ENCODE results near the gene C2orf68.

The C2orf68 gene

DNA sequence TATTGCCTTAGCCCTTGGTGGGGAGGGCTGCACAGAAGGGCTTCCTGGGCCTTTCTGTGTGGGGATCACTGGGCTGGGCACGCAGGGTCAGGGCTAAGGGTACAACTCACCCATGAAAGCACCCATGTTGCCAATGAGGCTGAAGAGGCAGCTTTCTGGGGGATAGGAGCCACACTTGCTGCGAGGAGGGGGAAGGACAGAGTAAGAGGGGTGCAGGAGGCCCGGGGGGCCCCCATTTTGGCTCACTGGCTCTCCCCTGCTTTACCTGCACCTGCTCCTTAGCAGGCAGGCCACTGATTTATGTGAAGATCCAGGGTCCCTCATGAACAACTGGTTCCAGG is 11.7 kb downstream of the C2orf68 start:
- no peak for TF ChIP-seq EGR1 (IDR thresholded peaks at IDR 0.05)
- TF ChIP-seq, protein P1, sequence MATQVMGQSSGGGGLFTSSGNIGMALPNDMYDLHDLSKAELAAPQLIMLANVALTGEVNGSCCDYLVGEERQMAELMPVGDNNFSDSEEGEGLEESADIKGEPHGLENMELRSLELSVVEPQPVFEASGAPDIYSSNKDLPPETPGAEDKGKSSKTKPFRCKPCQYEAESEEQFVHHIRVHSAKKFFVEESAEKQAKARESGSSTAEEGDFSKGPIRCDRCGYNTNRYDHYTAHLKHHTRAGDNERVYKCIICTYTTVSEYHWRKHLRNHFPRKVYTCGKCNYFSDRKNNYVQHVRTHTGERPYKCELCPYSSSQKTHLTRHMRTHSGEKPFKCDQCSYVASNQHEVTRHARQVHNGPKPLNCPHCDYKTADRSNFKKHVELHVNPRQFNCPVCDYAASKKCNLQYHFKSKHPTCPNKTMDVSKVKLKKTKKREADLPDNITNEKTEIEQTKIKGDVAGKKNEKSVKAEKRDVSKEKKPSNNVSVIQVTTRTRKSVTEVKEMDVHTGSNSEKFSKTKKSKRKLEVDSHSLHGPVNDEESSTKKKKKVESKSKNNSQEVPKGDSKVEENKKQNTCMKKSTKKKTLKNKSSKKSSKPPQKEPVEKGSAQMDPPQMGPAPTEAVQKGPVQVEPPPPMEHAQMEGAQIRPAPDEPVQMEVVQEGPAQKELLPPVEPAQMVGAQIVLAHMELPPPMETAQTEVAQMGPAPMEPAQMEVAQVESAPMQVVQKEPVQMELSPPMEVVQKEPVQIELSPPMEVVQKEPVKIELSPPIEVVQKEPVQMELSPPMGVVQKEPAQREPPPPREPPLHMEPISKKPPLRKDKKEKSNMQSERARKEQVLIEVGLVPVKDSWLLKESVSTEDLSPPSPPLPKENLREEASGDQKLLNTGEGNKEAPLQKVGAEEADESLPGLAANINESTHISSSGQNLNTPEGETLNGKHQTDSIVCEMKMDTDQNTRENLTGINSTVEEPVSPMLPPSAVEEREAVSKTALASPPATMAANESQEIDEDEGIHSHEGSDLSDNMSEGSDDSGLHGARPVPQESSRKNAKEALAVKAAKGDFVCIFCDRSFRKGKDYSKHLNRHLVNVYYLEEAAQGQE (IDR thresholded peaks at IDR 0.05; ENCODE audit: low read depth): no peak
- TF ChIP-seq, protein P2, sequence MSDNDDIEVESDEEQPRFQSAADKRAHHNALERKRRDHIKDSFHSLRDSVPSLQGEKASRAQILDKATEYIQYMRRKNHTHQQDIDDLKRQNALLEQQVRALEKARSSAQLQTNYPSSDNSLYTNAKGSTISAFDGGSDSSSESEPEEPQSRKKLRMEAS (IDR thresholded peaks at IDR 0.05): no peak
- no peak for TF ChIP-seq NFIC (IDR thresholded peaks at IDR 0.05)
- TF ChIP-seq, protein P3, sequence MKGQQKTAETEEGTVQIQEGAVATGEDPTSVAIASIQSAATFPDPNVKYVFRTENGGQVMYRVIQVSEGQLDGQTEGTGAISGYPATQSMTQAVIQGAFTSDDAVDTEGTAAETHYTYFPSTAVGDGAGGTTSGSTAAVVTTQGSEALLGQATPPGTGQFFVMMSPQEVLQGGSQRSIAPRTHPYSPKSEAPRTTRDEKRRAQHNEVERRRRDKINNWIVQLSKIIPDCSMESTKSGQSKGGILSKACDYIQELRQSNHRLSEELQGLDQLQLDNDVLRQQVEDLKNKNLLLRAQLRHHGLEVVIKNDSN (IDR thresholded peaks at IDR 0.05): no peak
- TF ChIP-seq RAD21 (IDR thresholded peaks at IDR 0.05; ENCODE audit: low read depth): no peak
- TF ChIP-seq YY1 (IDR thresholded peaks at IDR 0.05; ENCODE audit: low read depth): no peak
- no peak for TF ChIP-seq TEAD4 (IDR thresholded peaks at IDR 0.05)
- no peak for TF ChIP-seq FOXM1 (IDR thresholded peaks at IDR 0.05; ENCODE audit: borderline replicate concordance, low read depth)
- no peak for TF ChIP-seq EP300 (IDR thresholded peaks at IDR 0.05; ENCODE audit: borderline replicate concordance)

DNA sequence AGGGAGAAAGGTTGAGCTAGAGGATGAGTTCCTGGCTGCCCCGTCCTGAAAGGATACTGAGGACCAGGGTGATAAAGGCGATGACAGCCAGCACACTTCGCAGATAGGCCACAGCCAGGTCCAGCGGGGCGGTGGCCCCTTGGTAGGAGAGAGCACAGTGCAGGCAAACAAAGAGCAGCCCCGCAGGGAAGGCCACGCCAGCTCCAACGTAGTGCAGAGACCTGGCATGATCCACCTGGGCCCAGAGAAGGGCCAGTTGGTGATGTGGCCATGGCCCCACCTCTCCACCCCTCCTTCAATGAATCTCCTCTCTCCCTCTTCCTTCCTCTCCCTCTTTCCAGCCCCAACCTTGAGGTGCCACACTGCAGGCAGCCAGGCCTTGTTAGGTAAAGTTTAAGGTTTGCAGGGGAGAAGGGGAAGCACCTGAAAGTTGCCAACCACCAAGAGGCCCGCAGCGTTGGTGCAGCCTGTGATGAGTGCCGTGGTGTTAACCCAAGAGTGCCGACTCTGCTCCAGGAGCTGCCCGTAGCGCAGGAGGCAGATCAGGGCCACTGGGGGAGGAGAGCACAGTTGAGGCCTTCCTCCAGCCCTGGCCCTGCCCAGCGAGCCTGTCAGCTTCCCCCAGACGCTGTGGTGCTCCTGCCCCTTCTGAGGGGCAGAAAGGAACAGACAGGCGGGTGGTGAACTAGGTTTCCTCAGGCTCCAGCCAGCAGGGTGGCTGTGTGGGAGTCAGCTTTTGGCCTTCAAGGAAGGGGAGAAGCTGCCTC is 12.2 kb downstream of the C2orf68 start:
- TF ChIP-seq ZBTB7A (IDR thresholded peaks at IDR 0.05; ENCODE audit: low read depth): no peak
- no peak for TF ChIP-seq TEAD4 (IDR thresholded peaks at IDR 0.05)
- no peak for TF ChIP-seq EGR1 (IDR thresholded peaks at IDR 0.05)
- TF ChIP-seq, protein P3 (IDR thresholded peaks at IDR 0.05): no peak
- TF ChIP-seq RAD21 (IDR thresholded peaks at IDR 0.05; ENCODE audit: low read depth): no peak
- TF ChIP-seq TAF1 (IDR thresholded peaks at IDR 0.05; ENCODE audit: low read depth): no peak
- no peak for TF ChIP-seq TCF12 (IDR thresholded peaks at IDR 0.05; ENCODE audit: low read depth)
- no peak for TF ChIP-seq NFIC (IDR thresholded peaks at IDR 0.05)
- no peak for TF ChIP-seq CEBPB (IDR thresholded peaks at IDR 0.05)
- no peak for TF ChIP-seq FOXM1 (IDR thresholded peaks at IDR 0.05; ENCODE audit: borderline replicate concordance, low read depth)
- no peak for TF ChIP-seq YY1 (IDR thresholded peaks at IDR 0.05; ENCODE audit: low read depth)

DNA sequence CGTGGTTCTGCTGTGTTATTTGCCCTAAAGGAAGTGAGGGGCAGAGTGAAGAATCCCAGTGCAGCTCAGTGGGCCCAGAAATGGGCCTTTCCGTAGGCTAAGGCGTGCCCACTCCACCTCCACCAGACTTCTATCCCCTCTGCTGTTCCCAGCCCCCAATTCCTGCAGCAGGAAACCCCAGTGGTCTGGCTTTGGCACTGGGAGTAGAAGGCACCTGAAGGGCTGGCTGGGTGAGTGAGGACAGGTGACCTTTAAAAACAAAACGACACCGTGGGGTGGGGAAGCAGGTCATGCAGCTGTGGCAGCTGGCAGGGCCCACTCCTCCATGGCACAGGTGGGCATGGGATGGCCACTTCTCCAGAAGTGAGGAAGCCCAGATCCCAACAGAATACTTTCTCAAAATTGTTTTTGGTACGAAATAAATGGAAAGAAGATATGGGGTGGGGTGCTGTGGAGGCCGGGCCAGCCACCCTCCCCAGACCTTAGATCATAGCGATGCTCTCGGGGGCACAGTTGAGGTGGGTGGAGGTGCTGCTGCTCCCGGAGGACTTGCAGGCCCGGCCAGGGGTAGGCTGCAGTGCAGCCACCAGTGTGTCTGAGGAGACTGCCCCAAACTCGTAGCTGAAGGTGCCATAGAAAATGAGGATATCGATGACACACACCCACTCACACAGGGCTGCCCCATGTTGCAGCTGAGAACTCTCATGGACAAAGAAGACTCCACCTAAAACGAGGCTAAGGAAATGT is 13.1 kb downstream of the C2orf68 start:
- TF ChIP-seq CEBPB (IDR thresholded peaks at IDR 0.05): no peak
- no peak for TF ChIP-seq EGR1 (IDR thresholded peaks at IDR 0.05)
- TF ChIP-seq, protein P1 (IDR thresholded peaks at IDR 0.05; ENCODE audit: low read depth): no peak
- TF ChIP-seq EP300 (IDR thresholded peaks at IDR 0.05; ENCODE audit: borderline replicate concordance): no peak
- TF ChIP-seq YY1 (IDR thresholded peaks at IDR 0.05; ENCODE audit: low read depth): no peak
- TF ChIP-seq, protein P3 (IDR thresholded peaks at IDR 0.05): no peak
- TF ChIP-seq CREB1 (IDR thresholded peaks at IDR 0.05; ENCODE audit: low read depth): no peak
- TF ChIP-seq TCF12 (IDR thresholded peaks at IDR 0.05; ENCODE audit: low read depth): no peak
- TF ChIP-seq RAD21 (IDR thresholded peaks at IDR 0.05; ENCODE audit: low read depth): no peak
- TF ChIP-seq ZBTB7A (IDR thresholded peaks at IDR 0.05; ENCODE audit: low read depth): no peak
- no peak for TF ChIP-seq TEAD4 (IDR thresholded peaks at IDR 0.05)
- TF ChIP-seq TAF1 (IDR thresholded peaks at IDR 0.05; ENCODE audit: low read depth): no peak
- no peak for TF ChIP-seq FOXM1 (IDR thresholded peaks at IDR 0.05; ENCODE audit: borderline replicate concordance, low read depth)
- no peak for TF ChIP-seq NFIC (IDR thresholded peaks at IDR 0.05)
- TF ChIP-seq, protein P2 (IDR thresholded peaks at IDR 0.05): no peak

DNA sequence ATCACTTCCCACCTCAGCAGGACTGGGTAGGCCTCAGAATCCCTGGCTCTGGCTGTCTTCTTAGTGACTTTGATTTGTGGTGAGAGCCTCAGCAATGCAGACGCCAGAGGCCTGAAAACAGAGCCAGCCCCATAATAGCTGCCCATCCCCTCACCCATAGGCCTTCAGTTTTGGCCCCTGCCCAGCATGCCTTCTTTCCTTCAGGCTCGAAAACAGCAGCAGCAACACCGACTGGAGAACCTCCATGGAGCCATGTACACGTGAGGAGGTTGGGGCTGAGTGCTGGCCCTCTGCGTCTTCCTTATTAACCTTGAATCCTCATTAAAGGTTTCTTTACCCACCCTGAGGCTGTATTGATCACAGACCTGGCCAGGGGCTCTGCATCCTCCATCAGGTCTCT is 14.6 kb downstream of the C2orf68 start:
- TF ChIP-seq TEAD4 (IDR thresholded peaks at IDR 0.05) (no peak), EGR1 (IDR thresholded peaks at IDR 0.05) (no peak), NFIC (IDR thresholded peaks at IDR 0.05) (no peak), EP300 (IDR thresholded peaks at IDR 0.05; ENCODE audit: borderline replicate concordance) (no peak), TCF12 (IDR thresholded peaks at IDR 0.05; ENCODE audit: low read depth) (no peak), TAF1 (IDR thresholded peaks at IDR 0.05; ENCODE audit: low read depth) (no peak), RAD21 (IDR thresholded peaks at IDR 0.05; ENCODE audit: low read depth) (no peak), YY1 (IDR thresholded peaks at IDR 0.05; ENCODE audit: low read depth) (no peak), CEBPB (IDR thresholded peaks at IDR 0.05) (no peak), CREB1 (IDR thresholded peaks at IDR 0.05; ENCODE audit: low read depth) (no peak), FOXM1 (IDR thresholded peaks at IDR 0.05; ENCODE audit: borderline replicate concordance, low read depth) (no peak), ZBTB7A (IDR thresholded peaks at IDR 0.05; ENCODE audit: low read depth) (no peak)
- TF ChIP-seq, protein P2 (IDR thresholded peaks at IDR 0.05): no peak
- TF ChIP-seq, protein P1 (IDR thresholded peaks at IDR 0.05; ENCODE audit: low read depth): no peak
- TF ChIP-seq, protein P3 (IDR thresholded peaks at IDR 0.05): no peak
